Stimulated activated CD8-positive, alpha-beta memory T cell treated with anti-CD3 and anti-CD28 coated beads, Interleukin-4, amount 100 ng/mL, for 24 hours (primary cell): Measurements from ENCODE around the gene GAS7.
"Not testable (repeated sequence)": the region's sequence is repeated elsewhere in the genome, so short reads cannot be mapped to it uniquely, and the experiment has no call there.

Source experiments
- DNase-seq: peaks from one replicate; pipeline ENCODE4 v3.0.0-alpha.2; 2020; ENCODE audit warnings: low read depth

Gene GAS7

DNA sequence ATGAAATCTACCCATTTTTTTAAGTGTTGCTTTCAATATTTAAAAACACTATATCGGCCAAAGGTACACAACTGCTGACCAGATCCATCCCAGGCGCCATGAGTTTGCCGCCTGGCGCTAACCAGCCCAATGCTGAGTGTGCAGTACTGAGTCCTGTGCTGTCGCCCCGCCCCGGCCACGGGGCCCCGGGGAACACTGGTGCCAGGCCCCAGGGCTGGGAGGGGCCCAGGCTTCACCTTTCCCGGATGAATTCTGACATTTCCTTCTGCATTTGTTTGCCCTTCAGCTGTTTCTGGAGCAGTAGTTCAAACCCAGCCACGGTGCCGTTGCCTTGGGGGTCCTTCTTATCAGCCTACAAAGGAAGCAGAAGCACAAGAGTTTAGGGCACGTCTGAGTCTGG lies 255.5 kb downstream of the GAS7 start:
- DNase-seq, result no peak

DNA sequence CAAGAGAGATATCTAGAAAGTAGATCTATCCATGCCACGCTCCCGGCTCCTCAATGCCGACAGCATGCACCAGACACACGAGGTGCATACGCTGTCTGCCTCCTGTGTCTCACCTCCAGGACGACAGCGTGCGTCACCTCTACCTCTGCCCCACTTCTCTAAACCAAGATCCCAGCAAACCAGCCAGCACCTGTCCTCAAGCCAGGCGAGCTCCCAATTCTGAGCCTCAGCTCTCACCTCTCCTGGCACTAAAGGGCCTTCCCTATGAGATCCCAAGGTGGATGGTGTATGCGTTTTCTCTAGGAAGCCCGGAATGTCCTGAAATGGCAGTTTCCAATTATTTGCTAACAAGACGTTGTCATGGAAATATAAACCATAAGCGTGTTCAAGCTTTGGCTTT lies 257.1 kb downstream of the GAS7 start:
- no peak for DNase-seq

DNA sequence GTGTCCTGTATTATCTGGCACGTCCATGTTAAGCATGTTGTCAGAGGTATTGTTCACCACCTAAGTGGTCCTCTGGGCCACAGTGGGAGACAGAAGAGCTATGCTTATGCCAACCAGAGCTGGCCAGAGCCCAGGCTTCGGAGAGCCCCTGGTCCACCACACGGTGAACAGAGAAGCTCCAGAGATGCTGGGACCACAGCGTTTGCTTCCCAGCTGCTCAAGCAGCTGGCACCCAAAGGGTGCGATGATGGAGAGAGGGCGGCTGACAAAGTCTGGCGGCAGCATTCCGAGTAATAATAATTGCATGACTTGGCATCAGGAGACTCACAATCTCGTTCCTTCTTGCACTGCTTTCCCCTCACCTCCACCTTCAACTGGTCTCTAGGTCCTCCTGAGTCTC lies 257.6 kb downstream of the GAS7 start:
- DNase-seq, result no peak

DNA sequence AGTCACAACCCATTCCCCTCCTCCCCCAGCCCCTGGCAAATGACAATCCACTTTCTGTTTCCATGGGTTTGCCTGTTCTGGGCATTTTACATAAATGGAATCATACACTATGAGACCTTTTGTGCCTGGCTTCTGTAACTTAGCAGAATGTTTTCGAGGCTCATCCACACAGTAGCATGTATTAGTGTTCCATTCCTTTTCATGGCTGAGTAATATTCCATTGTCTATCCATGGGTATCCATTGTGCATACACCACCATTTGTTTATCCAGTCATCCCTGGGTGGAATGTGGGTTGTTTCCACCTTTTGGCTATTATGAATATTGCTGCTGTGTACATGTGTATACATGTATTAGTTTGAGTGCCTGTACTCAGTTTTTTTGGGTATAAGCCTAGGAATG lies 259.6 kb downstream of the GAS7 start:
- no peak for DNase-seq

DNA sequence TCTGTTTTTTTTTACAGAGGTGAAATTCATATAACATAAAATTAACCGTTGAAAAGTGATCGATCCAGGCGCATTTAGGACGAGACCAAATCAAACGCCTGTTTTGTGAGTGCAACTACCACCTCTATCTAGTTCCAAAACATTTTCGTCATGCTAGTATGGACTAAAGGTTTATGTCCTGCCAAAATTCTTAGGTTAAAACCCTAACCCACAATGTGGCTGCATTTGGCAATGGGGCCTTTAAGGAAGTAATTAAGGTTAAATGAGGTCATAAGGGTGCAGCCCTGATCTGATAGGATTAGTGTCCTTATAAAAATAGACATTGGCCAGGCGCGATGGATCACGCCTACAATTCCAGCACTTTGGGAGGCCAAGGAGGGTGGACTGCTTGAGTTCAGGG lies 260.5 kb downstream of the GAS7 start:
- no peak for DNase-seq

DNA sequence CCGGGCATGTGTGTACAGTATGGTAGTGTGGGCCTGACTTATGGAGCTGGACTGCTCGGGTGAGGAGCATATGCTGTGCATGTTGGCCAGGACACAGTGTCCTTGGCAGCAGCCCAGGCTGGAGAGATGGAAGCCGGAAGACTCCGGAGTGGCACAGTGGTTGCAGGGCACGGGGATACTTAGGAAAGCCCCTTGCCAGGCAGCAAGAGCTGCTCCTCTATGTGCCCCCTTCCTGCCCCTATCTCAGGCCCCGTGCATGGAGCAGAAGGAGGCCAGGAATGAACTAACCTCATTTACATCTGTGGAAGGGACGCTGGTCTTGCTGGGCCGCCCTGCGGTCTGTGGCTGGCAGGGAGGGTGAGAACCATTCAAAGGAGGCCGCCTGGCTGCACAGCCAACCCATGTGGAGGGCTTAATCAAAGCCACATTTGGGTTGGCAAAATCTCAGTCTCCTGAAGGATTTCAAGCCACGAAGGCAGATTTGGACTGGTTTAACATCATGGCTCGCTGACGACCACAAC lies 261.1 kb downstream of the GAS7 start:
- no peak for DNase-seq

DNA sequence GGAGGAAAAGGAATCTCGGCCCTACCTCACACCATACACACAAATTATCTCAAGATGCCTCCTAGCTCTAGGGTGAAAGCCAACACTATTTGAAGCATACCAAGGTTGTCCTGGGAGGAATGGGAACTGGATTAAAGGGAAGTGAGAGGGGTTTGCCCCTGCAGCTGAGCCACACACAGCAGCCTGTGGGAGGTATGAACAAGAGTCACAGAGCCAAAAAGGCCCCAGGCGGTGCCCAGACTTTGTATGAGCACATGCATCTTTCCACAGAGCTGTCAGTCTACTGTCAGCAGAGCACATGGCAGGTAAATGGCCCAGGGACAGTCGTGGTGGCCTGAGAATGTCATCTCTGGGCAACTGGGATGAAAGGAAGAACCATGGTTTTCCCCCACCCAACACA lies 262.3 kb downstream of the GAS7 start:
- no peak for DNase-seq

DNA sequence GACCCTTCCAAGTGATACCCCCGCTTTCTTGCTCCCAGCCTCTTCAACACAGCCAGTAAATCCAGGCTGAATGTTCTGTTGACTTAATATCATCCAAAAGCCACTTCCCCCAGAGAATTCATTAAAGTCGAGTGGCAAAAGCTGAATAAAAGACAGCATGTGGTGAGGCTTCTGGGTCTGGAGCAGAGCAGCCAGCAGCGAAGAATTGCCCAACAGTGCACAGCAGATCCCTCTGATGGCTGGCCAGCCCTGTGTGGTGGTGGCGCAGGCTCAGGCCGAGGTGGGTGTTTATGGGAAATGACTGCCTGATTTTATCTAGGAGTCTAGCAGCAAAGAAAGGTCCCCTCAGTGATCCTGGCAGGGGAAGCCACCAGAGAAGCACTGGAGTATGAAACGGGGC lies 263.0 kb downstream of the GAS7 start:
- DNase-seq, result no peak

DNA sequence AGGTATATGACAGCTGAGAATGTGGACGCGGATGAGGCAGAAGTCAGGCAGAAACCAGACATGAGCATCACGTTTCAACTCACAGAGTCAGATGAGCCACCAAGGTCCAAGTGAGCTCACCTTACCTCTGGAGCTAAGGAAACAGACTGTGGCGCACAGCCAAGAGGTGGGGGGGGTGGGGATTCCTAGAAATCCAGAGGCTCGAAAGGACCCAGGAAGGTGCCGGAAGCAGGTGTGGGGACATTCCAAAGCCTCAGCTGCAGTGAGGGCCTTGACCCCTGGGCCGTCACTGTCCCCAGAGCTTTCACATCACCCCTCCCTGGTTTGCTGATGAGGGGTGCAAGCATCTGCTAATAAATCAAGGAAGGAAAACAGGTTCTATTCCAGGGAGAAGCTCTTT lies 264.1 kb downstream of the GAS7 start:
- DNase-seq, result no peak

DNA sequence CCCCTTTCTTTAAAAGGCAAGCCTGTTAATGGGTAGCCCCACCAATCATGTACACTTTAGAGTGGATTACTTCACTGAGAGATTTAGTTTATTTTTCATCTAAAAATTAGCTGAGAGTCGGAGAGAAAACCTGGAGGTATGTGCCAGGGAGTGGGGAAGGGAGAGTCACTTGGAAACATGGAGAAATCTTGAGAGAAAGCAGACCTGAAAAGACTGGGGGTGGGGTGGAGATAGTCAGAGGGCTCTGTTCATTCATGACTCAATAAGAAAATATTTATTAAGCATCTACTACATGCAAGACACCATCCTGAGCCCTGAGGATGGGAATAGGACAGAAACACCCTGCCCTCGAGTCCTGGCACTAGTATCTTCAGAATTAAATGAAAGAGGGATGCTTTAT lies 265.9 kb downstream of the GAS7 start:
- no peak for DNase-seq

DNA sequence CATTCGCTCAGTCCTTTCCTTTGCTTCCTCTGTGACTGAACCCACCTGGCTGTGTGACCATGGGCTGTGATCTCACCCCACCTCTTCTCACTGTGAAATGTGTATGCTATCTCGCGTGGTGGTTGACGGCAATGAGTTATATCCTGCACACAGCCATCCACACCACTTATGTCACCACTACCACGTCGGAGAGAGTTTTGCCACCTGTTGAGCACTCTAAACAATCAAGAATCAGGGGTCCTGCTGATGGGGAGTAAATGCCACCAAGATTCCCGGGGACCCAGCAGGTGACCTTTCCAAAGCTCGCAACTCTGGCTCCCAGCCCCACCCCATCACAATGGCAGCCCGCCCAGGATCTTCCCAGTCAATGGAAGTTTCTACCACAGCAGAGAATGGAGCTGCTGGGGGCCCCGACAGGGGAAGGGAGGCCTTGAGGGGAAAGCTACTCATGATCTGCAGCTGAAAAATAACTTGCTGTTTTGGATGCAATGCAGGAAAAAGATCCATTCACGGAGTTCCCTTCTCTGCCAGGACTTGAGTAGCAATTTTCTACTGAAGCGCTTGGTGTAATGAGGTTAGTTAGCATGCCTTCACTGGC lies 267.2 kb downstream of the GAS7 start:
- DNase-seq, result no peak

DNA sequence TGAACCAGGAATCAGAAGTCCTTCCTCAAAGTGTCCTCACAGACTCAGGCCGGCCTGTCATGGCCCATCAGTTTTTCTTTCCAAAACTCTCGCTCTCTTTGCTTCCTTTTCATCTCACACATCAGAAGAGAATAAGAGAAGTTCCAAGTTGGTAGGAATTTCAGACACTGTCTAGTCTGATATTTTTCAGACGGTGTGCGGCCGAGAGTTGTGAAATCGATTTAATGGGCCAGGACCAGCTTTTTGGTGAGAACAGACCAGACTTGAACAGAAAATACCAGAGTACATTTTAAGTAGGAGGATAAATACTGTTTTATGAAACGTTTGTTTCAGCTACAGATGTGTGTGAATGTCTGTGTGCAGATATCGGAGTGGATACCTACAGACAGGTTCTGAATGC lies 268.5 kb downstream of the GAS7 start:
- DNase-seq, result no peak

DNA sequence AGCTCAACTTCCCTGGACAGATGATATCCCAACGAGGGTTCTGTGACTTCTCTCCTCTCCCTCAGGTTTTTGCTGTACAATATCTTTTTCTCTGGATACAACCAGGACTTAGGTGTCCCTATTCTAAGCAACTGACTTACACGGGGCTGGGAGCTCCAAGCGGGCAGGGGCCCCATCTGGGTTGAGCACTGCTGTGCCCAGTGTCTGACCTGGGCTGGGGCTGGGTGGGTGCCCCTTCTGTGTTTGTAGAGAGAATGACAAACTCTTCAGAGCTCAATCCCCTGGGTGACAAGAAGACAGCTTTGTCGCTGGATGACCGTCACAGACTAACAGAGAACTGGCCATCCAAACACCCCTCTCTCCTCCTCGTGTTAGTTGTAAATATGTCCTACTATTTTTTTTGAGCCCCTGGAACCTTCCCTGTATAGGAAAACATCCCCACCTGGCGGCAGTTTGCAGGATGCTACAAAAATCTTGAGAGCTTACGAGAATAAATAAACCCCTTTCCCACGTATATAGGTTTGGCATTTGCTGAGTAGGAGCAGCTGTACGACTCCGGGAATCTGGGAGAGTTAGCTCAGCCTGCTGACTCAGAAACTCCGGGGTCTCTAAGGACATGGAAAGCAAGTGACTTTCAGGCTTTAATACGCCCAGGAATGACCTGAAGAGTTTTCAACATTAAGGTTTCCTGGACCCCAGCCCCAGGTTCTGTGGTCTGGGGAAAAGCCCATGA lies 269.6 kb downstream of the GAS7 start:
- DNase-seq, result no peak

DNA sequence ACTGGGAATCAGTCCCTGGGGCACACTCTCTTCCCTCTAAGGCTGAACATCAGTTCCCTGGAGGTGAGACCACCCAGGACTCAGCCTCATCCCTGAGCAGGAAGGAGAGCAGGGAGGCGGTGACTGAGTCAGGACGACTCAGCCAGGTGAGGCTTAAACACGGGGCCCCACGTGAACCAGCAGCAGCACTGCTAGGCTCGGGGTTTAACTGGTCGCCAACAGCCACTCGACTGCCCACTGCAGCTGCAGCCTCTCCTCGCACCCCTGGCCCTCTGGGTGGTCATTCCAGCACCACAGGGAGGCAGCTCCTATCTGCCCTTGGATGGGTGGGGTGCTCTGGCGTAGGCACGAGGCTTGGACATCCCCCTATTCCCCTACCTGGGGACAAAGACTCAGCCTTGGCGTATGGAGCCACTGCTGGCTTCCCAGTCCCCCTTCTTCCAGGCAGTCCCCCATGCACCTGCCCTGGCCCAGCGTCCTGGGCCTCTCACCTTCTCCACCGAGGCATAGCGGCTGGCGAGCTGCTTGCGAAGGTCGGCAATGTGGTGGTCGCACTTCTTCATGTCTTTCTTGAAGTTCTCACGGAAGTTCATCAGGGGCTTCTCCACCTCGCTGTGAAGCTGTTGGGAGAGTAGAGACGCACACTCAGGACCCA lies 272.1 kb downstream of the GAS7 start:
- DNase-seq, result no peak

DNA sequence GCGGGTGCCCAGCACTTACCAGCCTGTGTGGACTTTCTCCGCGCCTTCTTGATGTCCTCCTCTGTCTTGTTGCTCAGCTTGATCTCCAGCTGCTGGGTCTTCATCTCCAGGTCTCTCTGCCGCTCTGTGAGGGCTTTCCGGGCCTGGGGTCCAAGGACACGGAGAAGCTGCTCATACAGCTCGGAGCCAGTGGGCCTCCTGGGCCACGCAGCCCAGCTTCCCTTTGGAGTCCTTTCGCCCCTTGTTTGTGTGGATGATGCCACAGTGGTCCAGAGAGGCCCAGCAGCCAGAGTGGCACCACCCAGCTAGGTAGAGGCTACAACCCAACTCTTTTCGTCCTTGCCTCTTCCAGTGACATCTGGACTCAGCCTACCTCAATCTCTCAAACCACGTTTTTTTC lies 272.9 kb downstream of the GAS7 start:
- DNase-seq, result no peak

DNA sequence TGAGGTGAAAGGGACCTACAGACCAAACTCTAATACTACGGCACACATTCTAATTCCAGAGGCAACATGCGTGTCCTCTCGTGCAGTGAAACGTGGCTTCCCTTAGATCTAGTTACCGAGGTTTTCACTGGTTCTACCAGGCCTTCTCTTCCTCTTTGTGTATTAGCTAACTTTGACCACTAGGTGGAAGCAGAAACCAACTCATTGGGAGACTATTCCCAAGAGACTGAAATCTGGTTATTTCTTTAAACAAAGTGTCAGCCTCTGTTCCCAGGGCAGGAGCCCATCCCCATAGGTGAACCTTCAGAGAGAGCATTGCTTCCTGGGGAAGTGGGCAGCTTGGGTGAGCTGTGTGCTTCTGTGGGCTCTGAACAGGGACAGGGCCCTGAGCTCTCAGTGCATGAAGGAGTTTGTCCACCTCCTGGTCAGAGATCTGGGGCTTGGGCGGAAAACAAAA lies 273.6 kb downstream of the GAS7 start:
- DNase-seq, result no peak

DNA sequence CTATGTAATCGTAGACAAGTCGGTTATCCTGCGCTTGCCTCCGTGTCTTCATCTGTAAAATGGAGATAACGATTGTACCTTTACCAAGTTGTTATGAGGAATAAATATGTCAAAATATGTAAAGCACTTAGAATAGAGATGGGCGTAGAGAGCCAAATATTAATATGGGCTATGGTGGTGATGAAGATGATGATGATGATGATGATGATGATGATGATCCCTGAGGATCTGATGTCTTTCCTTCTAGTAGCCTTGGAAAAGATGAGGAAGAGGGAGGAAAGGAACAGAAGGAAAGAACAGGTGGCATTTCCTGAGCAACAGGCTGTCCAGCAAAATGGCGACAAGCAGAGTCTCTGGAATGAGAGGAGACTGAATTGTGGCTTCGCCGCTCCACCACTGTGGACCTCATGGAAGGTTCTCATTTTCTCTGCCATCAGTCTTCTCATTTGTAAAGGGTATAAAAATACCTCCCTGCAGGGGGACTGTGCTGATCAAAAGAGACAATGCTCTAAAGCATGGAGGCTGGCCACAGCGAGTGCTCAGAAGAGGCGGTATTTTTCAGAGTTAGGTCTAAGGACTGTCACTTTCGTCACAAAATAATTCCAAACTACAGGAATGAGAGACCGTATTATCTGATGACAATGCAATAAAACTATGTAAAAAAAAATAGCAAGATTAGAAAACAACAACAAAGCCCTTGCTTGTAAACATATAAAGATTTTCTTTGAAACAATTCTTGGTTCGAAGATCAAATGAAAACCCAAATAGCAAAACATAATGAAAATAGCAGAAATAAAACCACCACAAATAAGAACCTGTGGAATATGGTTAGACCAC lies 276.2 kb downstream of the GAS7 start:
- no peak for DNase-seq

DNA sequence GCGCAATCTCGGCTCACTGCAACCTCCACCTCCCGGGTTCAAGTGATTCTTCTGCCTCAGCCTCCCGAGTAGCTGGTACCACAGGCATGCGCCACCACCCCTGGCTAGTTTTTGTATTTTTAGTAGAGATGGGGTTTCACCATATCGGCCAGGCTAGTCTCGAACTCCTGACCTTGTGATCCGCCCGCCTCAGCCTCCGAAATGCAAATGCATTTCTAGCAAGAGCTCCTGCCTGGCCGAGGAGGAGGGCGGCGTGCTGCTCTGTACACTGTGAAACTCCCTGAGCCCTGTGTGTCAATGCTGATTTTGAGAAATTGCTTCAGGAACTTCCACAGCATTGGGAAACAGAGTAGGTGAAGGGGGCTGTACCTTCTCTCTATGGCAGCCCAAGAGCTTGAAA lies 277.2 kb downstream of the GAS7 start:
- not testable (repeated sequence) for DNase-seq

DNA sequence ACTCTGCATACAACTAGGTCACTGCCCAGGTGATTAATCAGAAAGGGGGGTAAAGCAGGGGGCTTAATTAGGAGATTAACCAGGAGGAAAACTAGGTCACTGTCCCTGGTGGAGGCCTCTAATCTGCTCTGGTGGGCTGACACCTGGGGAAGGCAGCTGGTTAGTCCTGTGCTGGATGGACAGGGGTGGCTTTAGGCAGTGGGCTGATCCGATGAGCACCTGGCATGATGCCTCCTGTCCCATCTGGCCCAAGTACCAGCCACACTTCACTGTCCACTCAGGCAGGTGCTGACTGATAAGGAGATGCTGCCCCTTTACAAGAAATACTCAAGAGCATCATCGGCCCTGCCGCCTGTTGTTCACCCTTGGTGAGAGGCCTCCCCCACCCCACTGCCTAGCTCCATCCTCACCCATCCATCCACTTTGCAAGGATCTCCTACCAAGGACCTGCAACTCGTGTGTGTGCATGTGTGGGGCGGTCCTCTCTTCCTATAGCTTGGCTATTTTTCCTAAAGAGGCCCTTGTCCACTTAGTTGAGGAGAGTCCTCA lies 279.5 kb downstream of the GAS7 start:
- no peak for DNase-seq

DNA sequence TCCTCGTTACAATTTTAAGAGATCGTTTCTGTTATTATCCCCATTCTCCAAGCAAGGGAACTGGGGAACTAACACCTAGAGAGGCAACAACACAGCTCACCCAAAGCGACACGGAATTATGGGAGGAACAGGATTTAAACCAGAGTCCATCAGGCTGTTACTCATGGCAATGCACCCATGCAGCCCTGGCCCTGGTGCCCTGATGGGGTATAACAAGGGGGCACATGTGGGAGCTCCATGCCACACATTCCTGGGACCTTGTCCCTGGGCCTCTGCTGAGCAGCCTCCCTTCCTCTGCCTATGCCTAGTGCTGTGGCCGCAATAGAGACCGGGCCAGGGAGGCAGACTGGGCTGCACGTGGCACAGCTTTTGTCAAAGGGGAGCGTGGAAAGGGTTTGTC lies 280.1 kb downstream of the GAS7 start:
- DNase-seq, result no peak

DNA sequence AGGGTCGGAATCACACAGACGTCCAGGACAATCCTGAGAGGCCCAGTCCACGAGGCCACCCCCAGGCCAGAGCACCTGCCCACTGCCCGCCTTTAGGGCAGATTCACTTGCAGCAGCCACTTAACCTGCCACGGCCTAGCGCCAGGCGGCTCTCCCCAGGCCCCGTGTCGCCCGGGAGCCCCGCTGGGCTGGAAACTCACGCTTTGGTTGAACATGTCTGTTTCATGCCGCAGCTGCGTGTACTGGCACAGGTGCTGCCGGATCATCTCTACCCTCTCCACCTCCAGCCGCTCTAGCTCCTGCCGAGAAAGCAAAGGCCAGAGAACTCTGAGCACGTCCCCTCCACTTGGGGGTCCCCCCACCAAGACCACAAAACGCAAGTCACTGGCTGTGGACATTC lies 280.6 kb downstream of the GAS7 start:
- DNase-seq, result no peak

DNA sequence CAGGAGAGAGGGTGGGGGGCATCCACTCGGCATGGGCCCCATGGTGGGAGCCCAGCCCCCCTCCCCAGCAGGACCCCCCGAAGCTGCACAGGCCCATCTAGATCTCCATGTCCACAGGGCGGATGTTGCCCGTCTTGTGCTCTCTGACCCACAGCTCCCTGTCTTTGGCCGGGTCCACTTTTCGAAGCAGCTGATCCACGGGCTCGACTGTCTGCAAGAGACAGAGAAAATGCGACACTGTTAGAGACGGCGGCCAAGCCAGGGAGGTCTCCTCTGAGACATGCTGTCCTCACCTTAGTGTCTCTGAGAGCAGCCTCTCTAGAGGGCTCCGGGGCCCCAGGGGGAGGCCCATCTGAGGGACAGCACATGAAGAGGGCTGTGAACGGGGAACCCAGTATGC lies 281.3 kb downstream of the GAS7 start:
- DNase-seq, result no peak
